Measurements from ENCODE around the gene RAB19.

Gene RAB19

DNA sequence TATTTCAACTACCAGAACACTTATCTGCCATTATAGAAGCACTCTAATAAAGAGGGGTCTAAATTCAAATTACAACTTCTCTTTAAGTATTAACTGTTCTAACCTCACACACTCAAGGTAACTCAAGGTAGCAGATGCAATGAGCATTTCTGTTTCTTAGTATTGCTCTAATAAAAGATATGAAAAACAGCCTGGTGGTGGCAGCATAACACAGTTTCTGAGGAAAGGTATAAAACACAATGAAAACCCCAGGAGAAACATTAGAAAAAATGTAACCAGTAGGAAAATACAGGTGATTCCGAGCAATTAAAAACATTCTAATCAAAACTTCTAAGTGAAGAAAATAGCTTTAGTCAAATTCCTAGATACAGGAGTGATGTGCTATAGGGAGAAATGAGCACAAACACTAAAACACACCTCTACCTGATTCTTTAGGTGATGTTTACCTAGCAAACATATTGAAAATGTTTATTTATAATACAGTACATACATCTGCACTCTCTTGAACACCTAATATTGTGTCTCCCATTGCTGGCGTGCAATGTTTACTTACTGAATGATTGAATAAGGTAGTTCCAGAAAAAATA is 72.0 kb downstream of the RAB19 start:
- Histone ChIP-seq H3K27me3 (replicated peaks; ENCODE audit: control insufficient read depth, insufficient read depth, low read length, poor library complexity, severe bottlenecking) (no peaks in the 10 kb centered on the region), H3K27ac (ENCODE audit: insufficient read depth, low read length, poor library complexity, severe bottlenecking) (peak overlapping the region; percentile 73), H3K4me1 (ENCODE audit: control insufficient read depth, insufficient read depth, low read length, poor library complexity, severe bottlenecking) (peaks cover 15% of the 10 kb centered on the region), H3K9me3 (ENCODE audit: control insufficient read depth, low read length) (no peaks in the 10 kb centered on the region), H3K4me3 (ENCODE audit: insufficient read depth, low read depth, low read length, poor library complexity, severe bottlenecking) (no peak overlapping the region), H3K36me3 (ENCODE audit: control insufficient read depth, insufficient read depth, low read length) (peaks cover 6% of the 10 kb centered on the region)
- DNase-seq: peak in 1 of 3 donors; percentile 41

DNA sequence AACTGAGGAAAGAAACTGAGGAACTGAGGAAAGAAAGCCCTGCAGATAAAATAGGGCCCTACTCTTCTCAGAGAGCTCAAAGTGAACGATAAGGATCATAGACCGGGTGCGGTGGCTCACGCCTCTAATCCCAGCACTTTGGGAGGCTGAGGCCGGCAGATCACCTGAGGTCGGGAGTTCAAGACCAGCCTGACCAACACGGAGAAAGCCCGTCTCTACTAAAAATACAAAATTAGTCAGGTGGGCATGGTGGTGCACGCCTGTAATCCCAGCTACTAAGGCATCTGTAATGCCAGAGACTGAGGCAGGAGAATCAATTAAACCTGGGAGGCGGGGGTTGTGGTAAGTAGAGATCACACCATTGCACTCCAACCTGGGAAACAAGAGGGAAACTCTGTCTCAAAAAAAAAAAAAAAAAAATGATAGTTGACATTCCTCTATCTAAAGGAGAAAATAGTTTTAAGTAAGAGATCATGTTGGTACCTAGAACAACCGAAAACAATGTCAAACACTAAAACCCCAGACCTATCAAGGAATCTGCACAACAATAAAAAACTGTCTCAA is 72.9 kb downstream of the RAB19 start:
- Histone ChIP-seq H3K9me3 (ENCODE audit: control insufficient read depth, low read length) (no peaks in the 10 kb centered on the region), H3K27me3 (replicated peaks; ENCODE audit: control insufficient read depth, insufficient read depth, low read length, poor library complexity, severe bottlenecking) (no peaks in the 10 kb centered on the region), H3K36me3 (ENCODE audit: control insufficient read depth, insufficient read depth, low read length) (no peaks in the 10 kb centered on the region), H3K27ac (ENCODE audit: insufficient read depth, low read length, poor library complexity, severe bottlenecking) (peak overlapping the region; percentile 73), H3K4me3 (ENCODE audit: insufficient read depth, low read depth, low read length, poor library complexity, severe bottlenecking) (peak overlapping the region; percentile 33), H3K4me1 (ENCODE audit: control insufficient read depth, insufficient read depth, low read length, poor library complexity, severe bottlenecking) (peaks cover 15% of the 10 kb centered on the region)
- no peak for DNase-seq
